OCI-LY3 (cell line): ENCODE data around the gene CCRL2.

Experiments used
- H2AFZ ChIP-seq: fragments of 200-600, 300-600 bp; shearing (Covaris generic); 2 replicates; pipeline ENCODE4 v1.6.0; 2014; ENCODE audit warnings: antibody characterized with exemption, low read depth, low read length
- H3K27ac ChIP-seq: fragments of 200-600, 300-600 bp; sonication (generic); 2 replicates; pipeline ENCODE4 v1.5.1; 2014; ENCODE audit warnings: mild to moderate bottlenecking, low read length, moderate library complexity, mixed read lengths
- H3K27me3 ChIP-seq: fragments of 200-600, 300-600 bp; sonication (generic); 2 replicates; pipeline ENCODE4 v1.6.1; 2014; ENCODE audit warnings: low read depth, low read length, mixed read lengths
- H3K36me3 ChIP-seq: fragments of 200-600, 300-600 bp; sonication (generic); replicated peaks from 2 replicates; pipeline ENCODE3; 2014; ENCODE audit warnings: low read depth, low read length, mixed read lengths
- H3K4me1 ChIP-seq: fragments of 300-600, 200-600 bp; sonication (generic); 2 replicates; pipeline ENCODE4 v1.6.1; 2014; ENCODE audit warnings: low read length, mixed read lengths
- H3K4me2 ChIP-seq: fragments of 200-600, 300-600 bp; sonication (generic); 2 replicates; pipeline ENCODE4 v1.6.1; 2014; ENCODE audit warnings: low read length, mixed read lengths
- H3K4me3 ChIP-seq: fragments of 300-600, 200-600 bp; sonication (generic); 2 replicates; pipeline ENCODE4 v1.5.1; 2014; ENCODE audit warnings: antibody characterized with exemption, mild to moderate bottlenecking, low read length, moderate library complexity
- H3K79me2 ChIP-seq: fragments of 300-600, 200-600 bp; shearing (Covaris generic); 2 replicates; pipeline ENCODE4 v1.6.1; 2014; ENCODE audit warnings: mild to moderate bottlenecking, low read length, mixed read lengths
- H3K9ac ChIP-seq: fragments of 300-600, 200-600 bp; shearing (Covaris generic); 2 replicates; pipeline ENCODE4 v1.6.0; 2014; ENCODE audit warnings: mild to moderate bottlenecking, low read length, moderate library complexity
- H3K9me3 ChIP-seq: fragments of 200-600, 300-600 bp; shearing (Covaris generic); 2 replicates; pipeline ENCODE4 v1.6.1; 2014; ENCODE audit warnings: low read length, mixed read lengths; ENCODE audit not compliant: insufficient read depth
- H4K20me1 ChIP-seq: fragments of 200-600, 300-600 bp; sonication (generic); 2 replicates; pipeline ENCODE4 v1.6.1; 2016; ENCODE audit warnings: low read length, mixed read lengths; ENCODE audit not compliant: insufficient read depth
- EZH2phosphoT487 ChIP-seq: fragments of 200-600 bp; shearing (Covaris generic); IDR thresholded peaks from 2 replicates; pipeline ENCODE4 v1.6.1; 2018; ENCODE audit warnings: antibody characterized with exemption, mixed run types, low read depth
- TF ChIP-seq, protein P1 (sequence below): fragments of 200-600, 300-600 bp; sonication (generic); IDR thresholded peaks from 2 replicates; pipeline ENCODE4 v1.5.1; 2014; ENCODE audit warnings: antibody characterized with exemption, low read length, low read depth

CCRL2 gene

GRCh38 chr3:46360907-46361306, 46.2 kb upstream of the CCRL2 start:
- Histone ChIP-seq H3K4me3 (peak overlapping the region; percentile 53), H3K79me2 (no peaks in the 10 kb centered on the region), H3K9ac (peak overlapping the region; percentile 42; the same call in 1 of the 2 replicates), H3K9me3 (no peaks in the 10 kb centered on the region), H2AFZ (no peak overlapping the region), H3K27me3 (peaks cover 26% of the 10 kb centered on the region), H3K27ac (peak overlapping the region; percentile 87), H3K4me2 (peak overlapping the region; percentile 80), H4K20me1 (no peaks in the 10 kb centered on the region), H3K36me3 (no peaks in the 10 kb centered on the region), H3K4me1 (peaks cover 87% of the 10 kb centered on the region)
- TF ChIP-seq, protein P1, sequence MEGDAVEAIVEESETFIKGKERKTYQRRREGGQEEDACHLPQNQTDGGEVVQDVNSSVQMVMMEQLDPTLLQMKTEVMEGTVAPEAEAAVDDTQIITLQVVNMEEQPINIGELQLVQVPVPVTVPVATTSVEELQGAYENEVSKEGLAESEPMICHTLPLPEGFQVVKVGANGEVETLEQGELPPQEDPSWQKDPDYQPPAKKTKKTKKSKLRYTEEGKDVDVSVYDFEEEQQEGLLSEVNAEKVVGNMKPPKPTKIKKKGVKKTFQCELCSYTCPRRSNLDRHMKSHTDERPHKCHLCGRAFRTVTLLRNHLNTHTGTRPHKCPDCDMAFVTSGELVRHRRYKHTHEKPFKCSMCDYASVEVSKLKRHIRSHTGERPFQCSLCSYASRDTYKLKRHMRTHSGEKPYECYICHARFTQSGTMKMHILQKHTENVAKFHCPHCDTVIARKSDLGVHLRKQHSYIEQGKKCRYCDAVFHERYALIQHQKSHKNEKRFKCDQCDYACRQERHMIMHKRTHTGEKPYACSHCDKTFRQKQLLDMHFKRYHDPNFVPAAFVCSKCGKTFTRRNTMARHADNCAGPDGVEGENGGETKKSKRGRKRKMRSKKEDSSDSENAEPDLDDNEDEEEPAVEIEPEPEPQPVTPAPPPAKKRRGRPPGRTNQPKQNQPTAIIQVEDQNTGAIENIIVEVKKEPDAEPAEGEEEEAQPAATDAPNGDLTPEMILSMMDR, result peak; percentile 26
- no peak for TF ChIP-seq EZH2phosphoT487

DNA sequence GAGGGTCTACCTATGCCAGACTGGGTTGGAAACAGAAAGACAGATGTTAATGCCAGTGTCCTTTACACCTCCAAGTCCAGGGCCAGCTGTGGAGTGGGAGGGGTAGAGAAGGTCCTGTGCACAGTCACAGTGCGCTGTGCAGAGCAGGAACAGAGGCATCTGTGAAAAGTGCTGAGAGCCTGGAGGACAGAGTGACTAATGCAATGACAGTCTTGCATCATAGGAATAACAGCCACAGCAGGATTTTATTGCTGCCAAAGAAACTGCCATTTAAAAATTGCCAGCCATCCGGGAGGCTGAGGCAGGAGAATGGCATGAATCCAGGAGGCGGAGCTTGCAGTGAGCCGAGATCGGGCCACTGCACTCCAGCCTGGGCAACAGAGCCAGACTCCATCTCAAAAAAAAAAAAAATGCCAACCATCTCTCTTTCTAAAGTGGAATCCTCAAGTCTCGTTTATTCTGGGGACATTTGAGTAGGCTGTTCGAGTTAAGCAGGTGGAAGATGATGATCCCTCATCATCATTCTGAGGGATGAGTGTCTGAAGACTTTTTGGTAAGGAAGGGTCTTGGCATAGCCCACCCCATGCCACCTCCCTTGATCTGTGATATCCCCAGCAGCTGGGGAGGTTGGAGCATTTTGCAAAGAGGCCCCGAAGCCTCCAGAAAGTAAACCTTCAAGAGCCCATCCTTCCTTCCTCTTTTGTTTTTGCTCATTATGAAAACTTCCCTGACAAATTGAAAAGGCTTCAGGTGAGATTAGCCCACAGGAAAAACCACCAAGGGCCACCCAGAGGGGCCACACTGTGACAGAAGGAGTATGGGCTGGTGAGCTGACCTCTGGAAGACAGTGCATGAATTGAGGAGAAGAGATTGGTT, 45.4 kb upstream of the CCRL2 start:
- no peaks in the 10 kb centered on the region for H3K36me3 ChIP-seq
- H4K20me1 ChIP-seq, result no peaks in the 10 kb centered on the region
- no peaks in the 10 kb centered on the region for H3K9me3 ChIP-seq
- H3K4me3 ChIP-seq, result peak overlapping the region; percentile 53
- H3K4me1 ChIP-seq, result peaks cover 87% of the 10 kb centered on the region
- H3K4me2 ChIP-seq, result peak overlapping the region; percentile 80
- TF ChIP-seq, protein P1, result no peak
- no peak for TF ChIP-seq EZH2phosphoT487
- H2AFZ ChIP-seq, result no peak overlapping the region
- peak overlapping the region; percentile 87 for H3K27ac ChIP-seq
- no peaks in the 10 kb centered on the region for H3K79me2 ChIP-seq
- H3K9ac ChIP-seq, result peak overlapping the region; percentile 42
- H3K27me3 ChIP-seq, result peaks cover 28% of the 10 kb centered on the region

GRCh38 chr3:46365041-46365440, 42.0 kb upstream of the CCRL2 start:
- Histone ChIP-seq H3K27me3 (peaks cover 36% of the 10 kb centered on the region), H3K27ac (no peak overlapping the region), H3K4me3 (no peak overlapping the region), H3K4me2 (no peak overlapping the region), H2AFZ (no peak overlapping the region), H3K36me3 (no peaks in the 10 kb centered on the region), H3K79me2 (no peaks in the 10 kb centered on the region), H3K4me1 (peaks cover 78% of the 10 kb centered on the region), H3K9me3 (no peaks in the 10 kb centered on the region), H3K9ac (no peak overlapping the region), H4K20me1 (no peaks in the 10 kb centered on the region)
- TF ChIP-seq, protein P1, result no peak
- TF ChIP-seq EZH2phosphoT487, result no peak

DNA sequence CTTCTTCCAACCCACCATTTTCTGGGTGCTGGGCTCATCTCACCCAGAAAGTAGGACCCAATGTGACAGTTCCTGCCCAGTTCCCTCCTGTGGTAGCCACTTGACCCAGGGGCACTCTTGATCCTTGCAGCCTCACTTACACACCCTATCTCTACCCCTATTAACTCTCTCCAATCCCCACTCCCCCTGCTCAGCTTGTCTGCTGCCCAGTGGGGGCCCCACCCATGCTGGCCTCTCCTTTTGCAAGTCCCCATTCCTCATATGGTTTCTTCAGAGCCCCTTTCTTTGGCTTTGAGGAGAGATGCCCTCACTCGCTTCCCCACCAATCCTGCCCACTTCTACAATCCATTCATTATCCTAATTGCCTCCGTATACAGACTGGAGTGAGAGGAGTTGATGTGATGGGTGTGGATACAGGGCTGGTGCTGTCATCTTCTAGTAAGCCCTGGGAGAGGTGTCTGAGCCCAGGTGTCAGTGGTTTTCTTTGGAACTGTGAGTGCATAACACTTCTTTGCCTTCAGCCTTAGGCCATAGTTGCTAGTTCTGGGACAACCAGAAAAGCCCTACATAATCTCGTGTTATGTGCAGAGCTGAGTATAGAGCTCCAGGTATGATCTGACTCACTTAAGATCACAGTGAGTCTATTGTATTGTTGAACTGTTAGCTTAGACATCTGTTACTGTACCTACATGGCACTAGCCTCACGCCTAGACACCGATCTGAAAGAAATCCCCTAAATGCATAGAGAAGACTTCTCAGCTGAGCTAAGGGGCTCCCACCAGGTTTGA, 41.1 kb upstream of the CCRL2 start:
- H3K27ac ChIP-seq, result no peak overlapping the region
- peaks cover 45% of the 10 kb centered on the region for H3K27me3 ChIP-seq

More for the DNA sequence above, 41.1 kb upstream of the CCRL2 start:
- Histone ChIP-seq H3K36me3 (no peaks in the 10 kb centered on the region), H4K20me1 (no peaks in the 10 kb centered on the region), H3K4me2 (no peak overlapping the region), H3K9ac (no peak overlapping the region), H3K9me3 (no peaks in the 10 kb centered on the region), H3K4me1 (peaks cover 78% of the 10 kb centered on the region), H3K4me3 (no peak overlapping the region), H2AFZ (no peak overlapping the region), H3K79me2 (no peaks in the 10 kb centered on the region)
- no peak for TF ChIP-seq EZH2phosphoT487
- TF ChIP-seq, protein P1, result no peak
